Measurements from ENCODE around the gene IER2.

DNA sequence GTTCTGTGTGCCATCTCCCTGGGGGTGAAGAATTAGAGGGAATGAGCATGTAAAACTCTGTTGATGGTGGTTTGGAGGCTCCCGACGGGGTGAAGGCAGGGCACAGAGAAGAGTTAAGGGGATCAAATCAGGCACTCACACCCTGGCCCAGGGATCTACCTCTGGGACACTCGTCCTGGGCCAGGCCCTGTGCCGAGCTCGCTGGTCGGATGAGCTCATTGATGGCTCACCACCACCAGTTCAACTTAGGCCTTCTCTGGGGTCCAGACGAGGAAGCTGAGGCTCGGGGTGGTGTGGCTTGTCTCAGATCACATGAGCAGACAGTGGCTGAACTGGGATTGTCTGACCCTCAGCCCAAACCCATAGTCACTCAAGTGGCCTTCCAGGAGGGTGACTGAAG, 30.6 kb upstream of the IER2 start:
- TF ChIP-seq, protein P1, sequence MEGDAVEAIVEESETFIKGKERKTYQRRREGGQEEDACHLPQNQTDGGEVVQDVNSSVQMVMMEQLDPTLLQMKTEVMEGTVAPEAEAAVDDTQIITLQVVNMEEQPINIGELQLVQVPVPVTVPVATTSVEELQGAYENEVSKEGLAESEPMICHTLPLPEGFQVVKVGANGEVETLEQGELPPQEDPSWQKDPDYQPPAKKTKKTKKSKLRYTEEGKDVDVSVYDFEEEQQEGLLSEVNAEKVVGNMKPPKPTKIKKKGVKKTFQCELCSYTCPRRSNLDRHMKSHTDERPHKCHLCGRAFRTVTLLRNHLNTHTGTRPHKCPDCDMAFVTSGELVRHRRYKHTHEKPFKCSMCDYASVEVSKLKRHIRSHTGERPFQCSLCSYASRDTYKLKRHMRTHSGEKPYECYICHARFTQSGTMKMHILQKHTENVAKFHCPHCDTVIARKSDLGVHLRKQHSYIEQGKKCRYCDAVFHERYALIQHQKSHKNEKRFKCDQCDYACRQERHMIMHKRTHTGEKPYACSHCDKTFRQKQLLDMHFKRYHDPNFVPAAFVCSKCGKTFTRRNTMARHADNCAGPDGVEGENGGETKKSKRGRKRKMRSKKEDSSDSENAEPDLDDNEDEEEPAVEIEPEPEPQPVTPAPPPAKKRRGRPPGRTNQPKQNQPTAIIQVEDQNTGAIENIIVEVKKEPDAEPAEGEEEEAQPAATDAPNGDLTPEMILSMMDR (conservative IDR thresholded peaks at IDR 0.05 in 1 of 2, IDR thresholded peaks at IDR 0.05 in 1 of 2; ENCODE audit: low read depth in 1 of 2, low read length in 2 of 2) = no peak
- TF ChIP-seq EZH2 (IDR thresholded peaks at IDR 0.05; ENCODE audit: low read length, missing control alignments) = no peak

All from fibroblast of lung (primary cell).